ENCODE measurements around the gene TMEM178A.

TMEM178A gene

DNA sequence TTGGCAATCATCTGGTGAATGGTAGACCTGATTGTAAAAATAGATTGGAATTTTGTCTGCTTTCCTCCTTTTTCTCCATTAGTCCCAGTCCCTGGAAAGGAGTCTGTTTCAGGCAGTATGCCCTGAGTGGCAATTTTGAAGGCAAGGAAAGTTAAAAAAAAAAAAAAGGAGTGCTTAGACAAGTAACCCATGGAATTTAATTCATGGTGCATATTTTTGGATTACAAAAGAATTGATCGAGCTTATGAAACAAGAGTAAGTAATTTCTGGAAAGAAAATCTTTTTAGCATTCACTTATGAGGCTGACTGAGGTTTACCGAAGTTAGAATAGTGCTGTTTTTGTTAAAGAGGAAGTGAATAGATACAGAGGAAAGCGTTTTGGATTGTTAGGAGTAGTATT, 29.4 kb upstream of the TMEM178A start:
- no peaks in the 10 kb centered on the region for H3K9me3 ChIP-seq (ENCODE audit: control insufficient read depth, insufficient read depth, low read length)
- H3K36me3 ChIP-seq (ENCODE audit: control insufficient read depth, low read length), result no peaks in the 10 kb centered on the region
- no peaks in the 10 kb centered on the region for H3K4me1 ChIP-seq (ENCODE audit: control insufficient read depth, low read length)
- no peak overlapping the region for H3K4me3 ChIP-seq (ENCODE audit: low read length)
- H4K20me1 ChIP-seq (ENCODE audit: control insufficient read depth, insufficient read depth, low read depth, low read length), result no peaks in the 10 kb centered on the region
- H3K9me2 ChIP-seq (replicated peaks; ENCODE audit: control insufficient read depth, low read length), result no peaks in the 10 kb centered on the region
- H3K4me2 ChIP-seq (ENCODE audit: low read length), result no peak overlapping the region
- H3K27me3 ChIP-seq (ENCODE audit: control insufficient read depth, low read length), result no peaks in the 10 kb centered on the region
- no peaks in the 10 kb centered on the region for H3F3A ChIP-seq (ENCODE audit: control insufficient read depth, insufficient read depth)
- H3K27ac ChIP-seq (ENCODE audit: low read depth, low read length), result no peak overlapping the region
- H3K79me2 ChIP-seq (ENCODE audit: control insufficient read depth, low read length), result no peaks in the 10 kb centered on the region
- no peak for TF ChIP-seq EZH2phosphoT487 (IDR thresholded peaks at IDR 0.05; ENCODE audit: borderline replicate concordance, low read length)
- TF ChIP-seq, protein P1, sequence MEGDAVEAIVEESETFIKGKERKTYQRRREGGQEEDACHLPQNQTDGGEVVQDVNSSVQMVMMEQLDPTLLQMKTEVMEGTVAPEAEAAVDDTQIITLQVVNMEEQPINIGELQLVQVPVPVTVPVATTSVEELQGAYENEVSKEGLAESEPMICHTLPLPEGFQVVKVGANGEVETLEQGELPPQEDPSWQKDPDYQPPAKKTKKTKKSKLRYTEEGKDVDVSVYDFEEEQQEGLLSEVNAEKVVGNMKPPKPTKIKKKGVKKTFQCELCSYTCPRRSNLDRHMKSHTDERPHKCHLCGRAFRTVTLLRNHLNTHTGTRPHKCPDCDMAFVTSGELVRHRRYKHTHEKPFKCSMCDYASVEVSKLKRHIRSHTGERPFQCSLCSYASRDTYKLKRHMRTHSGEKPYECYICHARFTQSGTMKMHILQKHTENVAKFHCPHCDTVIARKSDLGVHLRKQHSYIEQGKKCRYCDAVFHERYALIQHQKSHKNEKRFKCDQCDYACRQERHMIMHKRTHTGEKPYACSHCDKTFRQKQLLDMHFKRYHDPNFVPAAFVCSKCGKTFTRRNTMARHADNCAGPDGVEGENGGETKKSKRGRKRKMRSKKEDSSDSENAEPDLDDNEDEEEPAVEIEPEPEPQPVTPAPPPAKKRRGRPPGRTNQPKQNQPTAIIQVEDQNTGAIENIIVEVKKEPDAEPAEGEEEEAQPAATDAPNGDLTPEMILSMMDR (IDR thresholded peaks at IDR 0.05; ENCODE audit: low read depth, low read length, poor library complexity, severe bottlenecking), result no peak

DNA sequence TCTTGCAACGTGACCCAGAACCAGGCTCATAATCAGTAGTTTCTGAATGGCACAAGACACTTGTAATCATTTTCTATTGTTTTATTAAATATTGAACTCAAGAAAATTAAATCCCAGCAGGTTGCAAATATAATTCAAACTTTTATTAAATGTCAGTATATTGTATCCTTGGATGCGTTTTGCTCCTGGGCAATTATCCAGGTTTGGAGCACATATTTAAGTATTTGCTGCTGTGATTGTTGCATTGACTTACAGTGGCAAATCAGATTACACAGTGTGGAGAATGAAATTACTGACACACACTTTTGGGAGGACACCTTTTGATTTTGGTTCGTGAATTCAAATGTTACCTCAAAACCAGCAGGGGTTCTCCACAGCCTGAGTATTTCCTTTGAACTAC, 27.1 kb upstream of the TMEM178A start:
- H3K27ac ChIP-seq (ENCODE audit: low read depth, low read length), result no peak overlapping the region
- TF ChIP-seq, protein P1 (IDR thresholded peaks at IDR 0.05; ENCODE audit: low read depth, low read length, poor library complexity, severe bottlenecking), result no peak
- TF ChIP-seq EZH2phosphoT487 (IDR thresholded peaks at IDR 0.05; ENCODE audit: borderline replicate concordance, low read length), result no peak

DNA sequence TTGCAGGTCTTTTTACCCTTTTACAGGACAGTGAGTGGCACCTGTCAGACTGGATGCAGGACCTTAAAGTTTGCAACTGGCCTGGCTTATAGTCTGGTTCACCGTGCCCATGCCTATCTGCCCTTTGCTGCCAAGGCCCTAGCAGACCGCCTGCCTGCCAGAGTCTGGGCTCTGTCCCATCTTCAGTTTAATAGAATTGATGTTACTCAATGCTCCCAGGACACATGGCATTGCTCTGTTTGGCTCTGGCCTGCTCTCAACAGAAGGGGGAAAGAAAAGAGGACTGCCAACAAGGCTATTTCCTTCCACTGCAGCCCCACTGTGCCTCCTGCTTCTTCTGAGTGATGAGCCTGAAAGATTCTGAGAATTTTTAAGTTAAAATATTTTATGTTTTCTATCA, 25.6 kb upstream of the TMEM178A start:
- no peak overlapping the region for H3K27ac ChIP-seq (ENCODE audit: low read depth, low read length)
- no peaks in the 10 kb centered on the region for H3K9me3 ChIP-seq (ENCODE audit: control insufficient read depth, insufficient read depth, low read length)
- H3K79me2 ChIP-seq (ENCODE audit: control insufficient read depth, low read length), result no peaks in the 10 kb centered on the region
- no peaks in the 10 kb centered on the region for H4K20me1 ChIP-seq (ENCODE audit: control insufficient read depth, insufficient read depth, low read depth, low read length)
- no peaks in the 10 kb centered on the region for H3K36me3 ChIP-seq (ENCODE audit: control insufficient read depth, low read length)
- H3K9me2 ChIP-seq (replicated peaks; ENCODE audit: control insufficient read depth, low read length), result no peaks in the 10 kb centered on the region
- TF ChIP-seq EZH2phosphoT487 (IDR thresholded peaks at IDR 0.05; ENCODE audit: borderline replicate concordance, low read length), result no peak
- TF ChIP-seq, protein P1 (IDR thresholded peaks at IDR 0.05; ENCODE audit: low read depth, low read length, poor library complexity, severe bottlenecking), result no peak
- H3K27me3 ChIP-seq (ENCODE audit: control insufficient read depth, low read length), result peaks cover 6% of the 10 kb centered on the region; the same call in 1 of the 2 replicates
- H3K4me3 ChIP-seq (ENCODE audit: low read length), result no peak overlapping the region
- no peaks in the 10 kb centered on the region for H3F3A ChIP-seq (ENCODE audit: control insufficient read depth, insufficient read depth)
- no peaks in the 10 kb centered on the region for H3K4me1 ChIP-seq (ENCODE audit: control insufficient read depth, low read length)
- H3K4me2 ChIP-seq (ENCODE audit: low read length), result no peak overlapping the region

More for the DNA sequence above, 27.1 kb upstream of the TMEM178A start:
- Histone ChIP-seq H3K36me3 (ENCODE audit: control insufficient read depth, low read length) (no peaks in the 10 kb centered on the region), H3K4me3 (ENCODE audit: low read length) (no peak overlapping the region), H3K27me3 (ENCODE audit: control insufficient read depth, low read length) (peaks cover 6% of the 10 kb centered on the region; the same call in 1 of the 2 replicates), H3K4me1 (ENCODE audit: control insufficient read depth, low read length) (no peaks in the 10 kb centered on the region), H3K4me2 (ENCODE audit: low read length) (no peak overlapping the region), H3K9me2 (replicated peaks; ENCODE audit: control insufficient read depth, low read length) (no peaks in the 10 kb centered on the region), H3K79me2 (ENCODE audit: control insufficient read depth, low read length) (no peaks in the 10 kb centered on the region), H3K9me3 (ENCODE audit: control insufficient read depth, insufficient read depth, low read length) (no peaks in the 10 kb centered on the region), H3F3A (ENCODE audit: control insufficient read depth, insufficient read depth) (no peaks in the 10 kb centered on the region), H4K20me1 (ENCODE audit: control insufficient read depth, insufficient read depth, low read depth, low read length) (no peaks in the 10 kb centered on the region)
